A549 treated with GW870086 at 1 μM for 4 hours (cell line): ENCODE data around the gene SLC18A2. TPM values are rescaled to one million over a fixed set of nuclear protein-coding genes. Genes with fewer than 3 reads are reported as not detected.

Source experiments
- total RNA-seq: library from RNA; stranded (reverse); fragments of 200-300 nt; extraction: Qiagen RNA extraction; gene quantifications from 5 replicates; pipeline ENCODE4 v1.2.3, GENCODE V29; 2022; ENCODE audit warnings: low read depth

The SLC18A2 gene
- 0.03 TPM in 1 of 5 replicates, not detected in the others for total RNA-seq

GRCh38 chr10:117240621-117241529 is at the start of gene SLC18A2:
SLC18A2 (plus strand) TSS chr10:117241114; CDS start chr10:117241694, 580 bp downstream.

GRCh38 chr10:117197189-117197588 is 43.7 kb upstream of the SLC18A2 start, which contains the start of gene KCNK18:
KCNK18 (plus strand) TSS chr10:117197489; CDS start chr10:117197489, 0 bp downstream.

Other genes starting within 250 kb of the SLC18A2 start
- gene SHTN1, start 235.9 kb upstream of the SLC18A2 start, total RNA-seq, result 21.9 to 27.6 TPM (median 26.1 TPM) in 5 replicates
- 1.2 to 1.5 TPM (median 1.5 TPM) in 5 replicates for gene VAX1, start 102.8 kb upstream of the SLC18A2 start, total RNA-seq
- gene KCNK18, start 43.6 kb upstream of the SLC18A2 start, total RNA-seq, result not detected in 5 replicates
- gene PDZD8, start 134.3 kb downstream of the SLC18A2 start, total RNA-seq, result 19.3 to 32.0 TPM (median 28.8 TPM) in 5 replicates